H1 (cell line): ENCODE data around the gene ASTN2. TPM values are rescaled to one million over a fixed set of nuclear protein-coding genes. Genes with fewer than 3 reads are reported as not detected.
A peak's percentile ranks its signal among the peaks of the same experiment; 100 is the strongest.

ENCODE experiments used
- CTCF ChIA-PET: fragments of 300-600 bp; sonication (Branson Sonifier 250); formaldehyde crosslinking; loops from one replicate; lab custom pipeline; 2021; ENCODE audit not compliant: partially characterized antibody; lab: Charles Lee
- POLR2A ChIA-PET: fragments of 300-600 bp; sonication (Branson Sonifier 250); formaldehyde crosslinking; loops from one replicate; lab custom pipeline; 2021; ENCODE audit warnings: inconsistent platforms; ENCODE audit not compliant: partially characterized antibody; lab: Charles Lee
- DNase-seq, 2 experiments: peaks; one replicate each; pipeline versions ENCODE4 v3.0.0 to v3.0.0-alpha.2; 2010 to 2022; ENCODE audit warnings: low spot score in 2 of 2, low read depth in 1 of 2, mixed read lengths in 1 of 2
- FAIRE-seq: peaks from 2 replicates; lab custom pipeline; 2011; peaks lifted over from hg19 to GRCh38; lab: Jason Lieb, UNC
- H2AFZ ChIP-seq: 2 replicates; pipeline ENCODE4 v1.8.1; 2012; ENCODE audit warnings: low read length, inconsistent platforms
- H2AK5ac ChIP-seq: 2 replicates; pipeline ENCODE4 v1.6.1; 2013; ENCODE audit warnings: low read depth, low read length
- H2BK120ac ChIP-seq: replicated peaks from 2 replicates; pipeline ENCODE3; 2013; ENCODE audit warnings: low read depth, low read length, inconsistent platforms
- H2BK12ac ChIP-seq: 2 replicates; pipeline ENCODE4 v1.6.1; 2013; ENCODE audit warnings: low read depth, low read length
- H2BK15ac ChIP-seq: 2 replicates; pipeline ENCODE4 v1.6.1; 2013; ENCODE audit warnings: low read length
- H2BK20ac ChIP-seq: 2 replicates; pipeline ENCODE4 v1.6.1; 2013; ENCODE audit warnings: low read length
- H2BK5ac ChIP-seq: 2 replicates; pipeline ENCODE4 v1.6.1; 2013; ENCODE audit warnings: low read depth, low read length
- H3K14ac ChIP-seq: 2 replicates; pipeline ENCODE4 v1.6.1; 2013; ENCODE audit warnings: inconsistent platforms; ENCODE audit not compliant: insufficient read length
- H3K18ac ChIP-seq: 2 replicates; pipeline ENCODE4 v1.6.1; 2013; ENCODE audit warnings: low read length; ENCODE audit errors: extremely low read depth
- H3K23ac ChIP-seq: 2 replicates; pipeline ENCODE4 v1.6.1; 2013; ENCODE audit warnings: inconsistent platforms; ENCODE audit not compliant: insufficient read length
- H3K23me2 ChIP-seq: 2 replicates; pipeline ENCODE4 v1.6.1; 2013; ENCODE audit warnings: low read depth, low read length
- H3K27ac ChIP-seq: 2 replicates; pipeline ENCODE4 v1.6.1; 2011; ENCODE audit warnings: low read depth, low read length, inconsistent platforms
- H3K27me3 ChIP-seq, 4 experiments: replicated peaks in 1 of 4; 1 replicate in 1 of 4; 2 replicates in 3 of 4; pipeline versions ENCODE4 v1.6.1 to v1.8.1; 2011 to 2013; ENCODE audit warnings: low read length in 3 of 4, mild to moderate bottlenecking in 3 of 4, inconsistent platforms in 2 of 4, mixed read lengths in 2 of 4, moderate library complexity in 1 of 4; ENCODE audit not compliant: control insufficient read depth in 3 of 4, insufficient read depth in 3 of 4; ENCODE audit errors: extremely low read depth in 1 of 4
- H3K36me3 ChIP-seq, 4 experiments: 2 replicates each; pipeline versions ENCODE4 v1.6.1 to v1.8.1; 2011 to 2013; ENCODE audit warnings: mild to moderate bottlenecking in 4 of 4, low read length in 3 of 4, moderate library complexity in 2 of 4, control low read depth in 1 of 4, inconsistent platforms in 1 of 4; ENCODE audit not compliant: insufficient read depth in 4 of 4, control insufficient read depth in 2 of 4
- H3K4ac ChIP-seq: replicated peaks from 2 replicates; pipeline ENCODE3; 2013; ENCODE audit warnings: low read length, low read depth, mixed read lengths, inconsistent platforms; ENCODE audit not compliant: insufficient read length
- H3K4me1 ChIP-seq, 4 experiments: replicated peaks in 1 of 4; 1 replicate in 1 of 4; 2 replicates in 3 of 4; pipeline versions ENCODE4 v1.6.1 to v1.8.1; 2011 to 2013; ENCODE audit warnings: low read length in 3 of 4, inconsistent platforms in 2 of 4, mixed read lengths in 1 of 4; ENCODE audit not compliant: insufficient read depth in 4 of 4, control insufficient read depth in 3 of 4
- H3K4me2 ChIP-seq, 2 experiments: 2 replicates each; pipeline versions ENCODE4 v1.6.1 to v1.8.1; 2011 to 2013; ENCODE audit warnings: low read depth in 2 of 2, low read length in 2 of 2, control low read depth in 1 of 2, inconsistent platforms in 1 of 2, mild to moderate bottlenecking in 1 of 2; ENCODE audit not compliant: insufficient read depth in 1 of 2
- H3K4me3 ChIP-seq, 4 experiments: fragments of 200-600, 300-600 bp in 1 of 4; sonication (generic), shearing (Covaris generic), sonication (Bioruptor Twin) in 1 of 4; 2 replicates each; pipeline versions ENCODE4 v1.5.1 to v1.8.1; 2011 to 2016; ENCODE audit warnings: low read length in 4 of 4, low read depth in 3 of 4, control low read depth in 2 of 4, inconsistent platforms in 2 of 4, mild to moderate bottlenecking in 2 of 4, mixed read lengths in 1 of 4, moderate library complexity in 1 of 4; ENCODE audit not compliant: insufficient read depth in 2 of 4; ENCODE audit errors: extremely low read depth in 1 of 4
- H3K56ac ChIP-seq: replicated peaks from 2 replicates; pipeline ENCODE3; 2013; ENCODE audit warnings: low read depth, mild to moderate bottlenecking, mixed read lengths, low read length, inconsistent platforms; ENCODE audit not compliant: insufficient read length
- H3K79me1 ChIP-seq: 2 replicates; pipeline ENCODE4 v1.6.1; 2013; ENCODE audit warnings: low read depth, low read length, control low read depth
- H3K79me2 ChIP-seq, 2 experiments: 2 replicates each; pipeline versions ENCODE4 v1.6.1 to v1.8.1; 2012 to 2013; ENCODE audit warnings: low read length in 2 of 2, mild to moderate bottlenecking in 2 of 2, inconsistent platforms in 1 of 2; ENCODE audit not compliant: insufficient read depth in 2 of 2, control insufficient read depth in 1 of 2
- H3K9ac ChIP-seq, 4 experiments: replicated peaks in 1 of 4; 1 replicate in 1 of 4; 2 replicates in 3 of 4; pipeline versions ENCODE4 v1.6.1 to v1.8.1; 2011 to 2013; ENCODE audit warnings: low read depth in 3 of 4, low read length in 3 of 4, control low read depth in 2 of 4, mild to moderate bottlenecking in 2 of 4, moderate library complexity in 2 of 4, inconsistent platforms in 1 of 4; ENCODE audit errors: extremely low read depth in 1 of 4
- H3K9me3 ChIP-seq, 2 experiments: 2 replicates each; pipeline versions ENCODE4 v1.6.1 to v1.8.1; 2012 to 2013; ENCODE audit warnings: mild to moderate bottlenecking in 2 of 2, moderate library complexity in 2 of 2, control low read depth in 1 of 2, inconsistent platforms in 1 of 2, low read depth in 1 of 2, low read length in 1 of 2, mixed read lengths in 1 of 2; ENCODE audit not compliant: insufficient read depth in 2 of 2
- H4K20me1 ChIP-seq, 2 experiments: replicated peaks in 1 of 2; 2 replicates each; pipeline versions ENCODE3 to v1.8.1; 2011 to 2013; ENCODE audit warnings: inconsistent platforms in 2 of 2, low read length in 2 of 2, mild to moderate bottlenecking in 1 of 2; ENCODE audit not compliant: insufficient read depth in 2 of 2, control insufficient read depth in 1 of 2
- H4K5ac ChIP-seq: 2 replicates; pipeline ENCODE4 v1.6.1; 2013; ENCODE audit warnings: low read length, low read depth, mixed read lengths, inconsistent platforms; ENCODE audit not compliant: insufficient read length
- H4K8ac ChIP-seq: 2 replicates; pipeline ENCODE4 v1.8.0; 2013; ENCODE audit warnings: mild to moderate bottlenecking, moderate library complexity, low read length, inconsistent platforms; ENCODE audit not compliant: insufficient read depth; ENCODE audit errors: extremely low read depth
- H4K91ac ChIP-seq: replicated peaks from 2 replicates; pipeline ENCODE3; 2013; ENCODE audit warnings: low read length, mixed read lengths, inconsistent platforms; ENCODE audit not compliant: insufficient read length
- CREB1 ChIP-seq: IDR thresholded peaks from 2 replicates; pipeline ENCODE4 v1.6.1; 2012; ENCODE audit warnings: inconsistent platforms
- JUND ChIP-seq: IDR thresholded peaks from 2 replicates; pipeline ENCODE4 v1.6.1; 2011; ENCODE audit warnings: mild to moderate bottlenecking, improper control_type of control experiment, low read length
- POU5F1 ChIP-seq: IDR thresholded peaks from 2 replicates; pipeline ENCODE4 v1.6.1; 2011; ENCODE audit warnings: low read depth, mild to moderate bottlenecking, low read length, moderate library complexity
- RNF2 ChIP-seq: fragments of 200-900, 300-1000 bp; sonication (generic); IDR thresholded peaks from 2 replicates; pipeline ENCODE4 v1.7.1; 2016; ENCODE audit warnings: borderline replicate concordance, low read depth, mild to moderate bottlenecking, antibody characterized with exemption, low read length; ENCODE audit not compliant: poor library complexity, severe bottlenecking; ENCODE audit errors: missing control alignments
- WGBS, 2 experiments: shearing (Covaris generic) in 1 of 2; methylation state at CpG; one replicate each; pipeline versions ENCODE4 v1.1.6 to v1.1.7; 2013 to 2015; ENCODE audit warnings: low lambda C conversion rate in 2 of 2, mixed read lengths in 2 of 2, inconsistent platforms in 1 of 2, low coverage in 1 of 2, missing lambda C conversion rate in 1 of 2; ENCODE audit not compliant: insufficient replicate concordance in 2 of 2, insufficient coverage in 1 of 2, insufficient read length in 1 of 2; ENCODE audit errors: extremely low coverage in 1 of 2, missing lambda C conversion rate in 1 of 2; 5-methylcytosine and 5-hydroxymethylcytosine counted together
- polyA plus RNA-seq, 7 experiments: library from polyadenylated mRNA; depleted of rRNA in 3 of 7; stranded (reverse) in 5 of 7; unstranded in 2 of 7; fragments of >200 nt in 5 of 7; fragments of 200-250 nt in 2 of 7; gene quantifications; 1 replicate in 5 of 7; 2 replicates in 1 of 7; 4 replicates in 1 of 7; pipeline versions ENCODE4 v1.2.1 to v1.2.3, GENCODE V29; 2011 to 2013; ENCODE audit warnings: missing spikeins in 2 of 7, mixed read lengths in 2 of 7
- total RNA-seq: library from RNA; stranded (reverse); fragmentation: NEBNext Ultra II Directional; extraction: Animal tissue kit (Norgen Biotek cat#: 25700); gene quantifications from 2 replicates; pipeline ENCODE4 v1.2.1, GENCODE V29; 2021
- TF ChIP-seq, protein P1 (sequence below), 3 experiments: IDR thresholded peaks; 1 replicate in 2 of 3; 2 replicates in 1 of 3; pipeline versions ENCODE4 v1.5.1 to v1.6.1; 2011; ENCODE audit warnings: low read length in 3 of 3, mild to moderate bottlenecking in 3 of 3, inconsistent platforms in 2 of 3, low read depth in 1 of 3, moderate library complexity in 1 of 3; ENCODE audit not compliant: insufficient read depth in 1 of 3; ENCODE audit errors: control extremely low read depth in 1 of 3

ASTN2 gene
- total and polyA plus RNA-seq, 2 of the 8 experiments (the other 6 are each of a cell fraction or from before 2014, with no cell fraction given): 8.2 to 13.7 TPM

DNA sequence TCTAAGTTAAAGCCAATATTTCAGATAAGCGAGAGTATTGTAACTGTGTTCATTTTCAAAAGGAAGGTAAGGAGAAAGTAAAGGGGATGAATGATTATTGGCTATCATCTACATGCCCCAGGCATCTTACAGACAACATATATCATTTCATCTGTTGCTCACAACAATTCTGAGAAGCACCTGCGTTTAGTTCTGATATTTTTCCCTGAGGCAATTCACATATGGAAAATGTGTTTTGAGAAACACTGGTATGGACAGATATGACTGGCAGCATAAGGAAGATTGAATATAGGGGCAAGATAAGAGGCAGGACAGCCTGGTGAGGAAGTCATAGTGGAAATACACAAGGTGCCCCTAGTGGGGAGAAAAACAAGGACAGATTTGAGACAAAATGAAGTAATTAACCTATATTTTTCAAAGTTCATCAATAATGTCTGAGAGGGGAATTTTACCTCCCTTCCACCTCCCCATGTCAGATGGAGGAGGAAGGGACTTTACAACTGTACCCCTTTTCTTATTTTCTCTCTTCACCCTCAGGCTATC is 815.4 kb downstream of the ASTN2 start:
- Histone ChIP-seq H4K5ac (no peak overlapping the region), H2BK120ac (no peak overlapping the region), H3K23ac (no peak overlapping the region), H4K20me1 (no peaks in the 10 kb centered on the region), H3K9ac (no peak overlapping the region), H3K79me2 (no peaks in the 10 kb centered on the region), H3K27me3 (no peaks in the 10 kb centered on the region), H3K27ac (no peak overlapping the region), H2AFZ (no peak overlapping the region), H3K9me3 (no peaks in the 10 kb centered on the region), H2BK15ac (no peak overlapping the region), H4K8ac (no peak overlapping the region), H2BK20ac (no peak overlapping the region), H3K14ac (no peak overlapping the region), H3K4ac (no peak overlapping the region), H2AK5ac (no peak overlapping the region), H3K36me3 (no peaks in the 10 kb centered on the region), H2BK5ac (no peak overlapping the region), H2BK12ac (no peak overlapping the region), H3K4me3 (no peak overlapping the region), H4K91ac (no peak overlapping the region), H3K18ac (no peak overlapping the region), H3K4me1 (no peaks in the 10 kb centered on the region), H3K56ac (no peak overlapping the region), H3K4me2 (no peak overlapping the region), H3K79me1 (no peaks in the 10 kb centered on the region), H3K23me2 (no peaks in the 10 kb centered on the region)
- ChIA-PET POLR2A (no interaction called here), CTCF (interaction anchor here (0.7 to 2.5 kb wide), 5 partner anchors 10 to 108 kb away, joined by 3 to 24 read pairs (median 4); no protein-coding TSS in a partner anchor)
- 93% methylated on average over 2 of the region's 2 CpGs; no CpG with 5 or more reads in 1 of the 2 experiments for WGBS, 2 experiments
- TF ChIP-seq, protein P1, sequence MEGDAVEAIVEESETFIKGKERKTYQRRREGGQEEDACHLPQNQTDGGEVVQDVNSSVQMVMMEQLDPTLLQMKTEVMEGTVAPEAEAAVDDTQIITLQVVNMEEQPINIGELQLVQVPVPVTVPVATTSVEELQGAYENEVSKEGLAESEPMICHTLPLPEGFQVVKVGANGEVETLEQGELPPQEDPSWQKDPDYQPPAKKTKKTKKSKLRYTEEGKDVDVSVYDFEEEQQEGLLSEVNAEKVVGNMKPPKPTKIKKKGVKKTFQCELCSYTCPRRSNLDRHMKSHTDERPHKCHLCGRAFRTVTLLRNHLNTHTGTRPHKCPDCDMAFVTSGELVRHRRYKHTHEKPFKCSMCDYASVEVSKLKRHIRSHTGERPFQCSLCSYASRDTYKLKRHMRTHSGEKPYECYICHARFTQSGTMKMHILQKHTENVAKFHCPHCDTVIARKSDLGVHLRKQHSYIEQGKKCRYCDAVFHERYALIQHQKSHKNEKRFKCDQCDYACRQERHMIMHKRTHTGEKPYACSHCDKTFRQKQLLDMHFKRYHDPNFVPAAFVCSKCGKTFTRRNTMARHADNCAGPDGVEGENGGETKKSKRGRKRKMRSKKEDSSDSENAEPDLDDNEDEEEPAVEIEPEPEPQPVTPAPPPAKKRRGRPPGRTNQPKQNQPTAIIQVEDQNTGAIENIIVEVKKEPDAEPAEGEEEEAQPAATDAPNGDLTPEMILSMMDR (IDR thresholded peaks at IDR 0.05; ENCODE audit: control extremely low read depth in 1 of 3, insufficient read depth in 1 of 3, low read depth in 1 of 3, low read length in 3 of 3): peak in 1 of 3 experiments; percentile 17; a peak in 1 of 4 replicates
- no peak for TF ChIP-seq POU5F1
- no peak for TF ChIP-seq RNF2
- TF ChIP-seq CREB1: no peak
- no peak for TF ChIP-seq JUND
- DNase-seq (no peak), FAIRE-seq (no peak)
